NCI-H2029 (cell line): ENCODE data around the gene RBFOX1.
A peak's percentile ranks its signal among the peaks of the same experiment; 100 is the strongest.

Experiments used
- DNase-seq: peaks from one replicate; lab custom pipeline; 2025; lab: John Stamatoyannopoulos, UW

The RBFOX1 gene

DNA sequence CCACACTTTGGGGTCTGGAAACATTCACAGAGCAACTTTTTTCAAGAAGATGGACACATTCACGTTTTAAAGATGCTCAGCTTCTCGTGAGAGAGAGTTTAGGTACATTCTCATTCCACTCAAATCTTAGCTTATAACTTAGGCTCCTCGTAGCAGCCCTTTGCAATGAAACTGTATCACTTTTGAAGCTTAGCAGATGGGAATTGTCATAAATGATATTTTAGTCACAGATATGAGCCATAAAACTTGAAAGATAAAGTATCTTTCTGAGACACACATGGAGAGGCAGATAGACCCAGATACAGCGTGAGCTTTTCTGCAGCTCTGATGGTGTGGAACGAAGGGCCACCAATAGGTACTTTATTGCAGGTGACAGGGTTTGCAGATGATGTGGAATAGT lies 41.1 kb downstream of the RBFOX1 start:
- no peak for DNase-seq

DNA sequence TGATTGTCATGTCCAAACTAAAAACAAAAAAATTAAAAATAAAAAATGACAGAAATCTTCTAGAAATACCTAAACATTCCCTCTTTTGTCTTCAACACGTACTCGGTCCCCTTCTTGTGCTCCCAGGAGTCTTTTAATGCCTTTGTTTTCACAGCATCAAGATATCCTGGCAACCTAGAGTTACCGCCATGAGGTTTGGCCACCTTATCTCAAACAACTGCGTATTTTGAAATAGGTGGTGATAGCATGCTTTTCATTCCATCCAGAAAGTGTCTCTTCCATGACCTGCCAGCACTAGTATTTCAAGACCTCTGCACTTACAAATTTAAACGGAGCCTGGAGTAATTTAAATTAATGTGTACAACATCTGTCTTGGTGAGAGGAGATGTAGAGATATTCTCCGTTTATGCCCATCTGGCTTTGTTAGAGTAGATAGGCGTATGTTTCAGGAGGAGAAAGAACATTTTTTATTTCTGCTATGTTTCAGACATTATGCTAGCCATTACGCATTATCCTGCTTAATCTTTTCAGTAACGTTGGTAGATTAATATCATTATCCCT lies 42.0 kb downstream of the RBFOX1 start:
- no peak for DNase-seq

DNA sequence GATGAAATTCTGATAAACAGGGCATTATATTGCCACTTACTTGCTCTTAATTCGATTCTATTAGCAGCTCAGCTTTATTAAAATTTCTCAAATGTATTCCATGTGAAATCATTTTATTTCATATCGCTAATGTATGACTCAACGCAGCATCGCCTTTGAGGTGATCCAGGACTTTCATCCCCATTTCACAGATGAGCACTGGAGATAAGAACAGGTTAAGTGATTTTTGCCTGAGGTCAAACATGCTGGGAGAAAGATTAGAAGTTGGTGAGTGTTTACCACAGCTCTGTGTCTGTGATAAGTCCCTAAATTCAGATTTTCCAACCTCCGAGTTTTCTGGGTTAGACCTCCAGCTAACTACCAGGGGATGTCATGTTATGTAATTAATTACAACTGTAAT lies 43.6 kb downstream of the RBFOX1 start:
- DNase-seq = no peak

DNA sequence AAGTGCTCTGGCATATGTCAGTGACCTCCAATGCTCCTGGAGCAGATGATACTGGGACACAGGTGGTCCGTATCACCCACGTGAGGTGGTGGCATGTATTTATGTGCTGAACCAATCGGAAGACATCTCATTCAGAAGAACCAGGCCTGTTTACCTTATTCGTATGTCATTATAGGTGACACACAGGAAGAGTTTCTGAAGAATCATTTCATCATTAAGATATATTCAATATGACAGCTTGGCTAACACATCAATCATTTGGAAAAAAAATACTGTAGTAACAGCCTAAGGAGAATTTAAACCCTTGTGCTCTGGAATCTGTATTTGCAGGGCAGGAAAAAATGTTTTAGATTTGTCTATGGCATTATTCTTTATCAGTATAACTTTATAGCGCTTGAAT lies 44.6 kb downstream of the RBFOX1 start:
- DNase-seq = no peak

DNA sequence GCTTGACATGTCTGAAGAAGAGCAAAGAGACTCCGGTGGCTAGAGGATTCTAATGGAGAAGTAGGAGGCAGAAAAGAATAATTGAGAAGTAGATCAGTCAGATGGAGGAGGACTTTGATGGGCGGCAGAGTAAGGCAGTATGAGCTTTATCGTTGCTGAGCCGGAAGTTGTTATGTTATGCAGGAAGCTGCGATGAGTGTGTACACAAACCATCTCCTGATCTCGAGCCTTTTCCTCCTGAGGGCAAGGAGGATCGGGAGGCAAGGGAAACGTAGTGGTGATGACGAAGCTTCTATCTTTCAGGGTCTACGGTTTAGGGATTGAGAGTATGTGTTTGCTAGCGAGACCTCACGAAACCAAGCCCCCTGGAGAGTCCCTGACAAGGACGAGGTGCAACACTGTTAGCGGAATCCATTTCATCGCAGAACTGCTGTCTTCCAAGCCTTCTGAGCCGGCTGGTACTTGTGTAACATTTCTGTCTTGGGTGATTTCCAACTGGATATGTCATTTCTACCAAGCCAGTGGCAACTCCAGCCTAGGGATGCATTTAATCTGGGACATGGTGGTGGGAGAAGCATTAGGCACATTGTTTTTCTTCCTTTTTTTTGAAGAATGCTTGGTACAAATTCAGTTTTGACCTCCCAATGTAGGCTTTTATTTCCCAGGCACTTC lies 45.5 kb downstream of the RBFOX1 start:
- DNase-seq = no peak

DNA sequence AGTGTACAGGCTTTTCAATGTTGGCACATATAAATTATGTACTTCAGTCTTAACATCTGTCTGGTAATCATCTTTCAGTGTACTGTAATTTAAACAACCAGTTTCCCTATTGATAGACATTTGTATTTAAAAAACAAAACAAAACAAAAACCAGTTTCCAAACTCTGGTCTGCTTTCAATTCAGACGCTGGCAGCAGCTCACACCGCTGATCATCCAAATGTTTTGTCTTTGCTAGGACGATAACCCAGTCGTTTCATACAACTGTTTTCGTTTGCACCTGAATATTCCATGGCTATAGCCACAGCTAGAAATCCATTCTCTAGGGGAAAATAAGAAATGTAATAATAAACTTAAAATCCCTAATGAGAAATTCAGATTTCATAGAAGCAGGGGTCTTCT lies 47.8 kb downstream of the RBFOX1 start:
- no peak for DNase-seq

DNA sequence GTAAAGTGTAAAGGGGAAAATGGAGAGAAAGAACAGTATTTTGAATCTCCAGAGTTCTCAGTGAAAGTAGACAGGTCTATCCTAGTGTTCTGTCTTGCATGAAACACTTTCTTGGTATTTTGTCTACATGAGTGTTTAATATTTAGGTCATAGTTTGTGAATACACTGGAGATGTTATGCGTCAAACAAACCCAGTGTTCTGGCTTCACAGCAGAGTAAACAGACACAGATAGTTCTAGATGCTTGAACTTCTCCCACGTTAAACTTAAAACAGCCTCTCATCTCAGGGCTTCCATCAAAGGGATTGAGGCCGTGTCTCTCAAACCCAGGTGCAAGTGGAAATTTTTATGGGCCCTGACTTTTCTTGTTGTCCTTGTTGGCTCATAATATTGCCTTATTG lies 48.3 kb downstream of the RBFOX1 start:
- no peak for DNase-seq

DNA sequence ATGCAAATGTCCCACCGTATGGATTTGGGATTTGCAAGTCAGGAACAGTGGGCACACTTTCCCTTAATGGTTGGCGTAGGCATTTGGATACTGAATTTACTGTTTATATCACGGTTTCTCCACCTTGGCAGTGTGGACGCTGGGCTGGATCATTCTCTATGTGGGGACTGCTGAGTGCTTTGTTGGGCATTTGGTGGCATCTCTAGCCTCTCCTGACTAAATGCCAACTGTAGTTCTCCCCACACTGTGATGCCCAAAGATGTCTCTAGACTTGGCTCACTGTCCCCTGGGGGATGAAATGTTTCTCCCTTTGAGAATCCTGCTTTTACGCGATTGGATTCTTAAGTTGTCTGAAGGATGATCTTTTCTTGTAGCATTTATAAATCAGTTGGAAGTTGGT lies 49.0 kb downstream of the RBFOX1 start:
- DNase-seq = no peak

DNA sequence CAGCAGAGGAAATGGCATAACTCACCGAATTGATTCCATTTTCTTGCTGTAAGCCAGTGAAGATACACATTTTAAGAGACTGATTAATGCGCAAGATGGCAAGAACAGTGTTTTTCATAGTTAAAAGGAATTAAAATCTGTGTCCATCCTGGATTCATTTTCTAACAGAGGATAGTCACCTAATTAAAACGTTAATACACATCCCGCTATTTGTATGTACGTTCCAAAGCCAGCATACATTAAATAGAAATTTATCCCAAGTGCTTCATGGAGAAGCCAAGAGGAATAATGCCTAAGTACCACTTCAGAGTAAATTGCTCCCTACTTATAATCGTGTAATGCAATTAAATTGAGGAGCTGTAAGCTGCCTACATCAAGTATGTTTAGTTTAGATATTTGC lies 49.9 kb downstream of the RBFOX1 start:
- peak; percentile 61 for DNase-seq

DNA sequence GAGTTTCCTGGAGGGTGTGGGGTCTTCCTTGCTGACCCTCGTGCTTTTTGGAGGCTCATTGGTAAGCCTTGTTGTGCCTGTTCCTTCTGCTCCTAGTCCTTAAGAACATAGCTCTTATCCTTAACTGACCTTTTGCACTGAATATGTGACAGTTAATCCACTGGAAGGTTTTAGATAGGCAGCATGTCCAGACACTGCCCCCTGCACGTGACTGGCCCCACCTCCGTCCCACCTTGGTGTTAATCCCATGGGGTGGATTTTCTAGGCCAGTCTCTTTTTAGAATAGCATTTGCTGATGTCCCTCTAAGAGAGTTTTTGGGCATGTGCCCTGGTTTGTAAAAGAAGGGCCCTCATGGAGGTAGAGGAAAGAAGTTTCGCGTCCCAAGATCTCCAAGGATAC lies 58.3 kb downstream of the RBFOX1 start:
- DNase-seq = no peak

DNA sequence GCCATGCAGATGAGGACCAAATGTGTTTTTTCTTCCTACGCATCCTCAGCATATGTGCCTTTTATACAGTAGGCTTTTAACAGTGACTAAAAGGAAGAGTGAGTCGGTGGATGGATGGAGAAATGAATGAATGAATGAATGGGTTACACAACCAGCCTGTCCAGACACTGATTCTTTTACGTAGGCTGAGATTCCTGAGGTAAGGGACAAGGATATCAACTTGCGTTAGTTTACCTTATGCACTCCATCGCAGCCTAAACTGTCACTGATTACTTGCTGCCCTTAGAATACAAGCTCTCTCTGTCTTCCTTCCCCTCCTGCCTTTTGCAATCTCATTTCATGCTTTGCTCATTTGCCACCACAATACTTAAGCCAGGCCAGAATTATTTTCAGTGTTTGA lies 59.0 kb downstream of the RBFOX1 start:
- no peak for DNase-seq

DNA sequence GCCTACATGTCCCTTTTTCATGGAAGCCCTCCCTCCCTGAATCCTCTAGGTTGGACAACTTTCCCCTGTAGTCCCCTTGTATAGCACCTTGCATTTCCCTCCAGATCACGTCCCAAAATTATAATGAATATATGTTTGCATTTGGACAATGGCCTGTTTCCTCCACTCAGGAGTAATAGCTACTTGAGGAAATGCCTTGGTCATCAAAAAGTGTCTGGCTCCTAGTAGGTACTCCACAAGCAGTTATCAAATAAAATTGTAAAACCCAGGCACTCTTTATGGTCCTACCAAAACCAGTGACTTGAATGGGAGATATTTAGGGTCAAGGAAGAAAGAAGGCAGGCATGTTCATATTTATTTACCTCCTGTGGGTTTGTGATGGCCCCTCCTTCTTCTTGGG lies 59.6 kb downstream of the RBFOX1 start:
- no peak for DNase-seq

DNA sequence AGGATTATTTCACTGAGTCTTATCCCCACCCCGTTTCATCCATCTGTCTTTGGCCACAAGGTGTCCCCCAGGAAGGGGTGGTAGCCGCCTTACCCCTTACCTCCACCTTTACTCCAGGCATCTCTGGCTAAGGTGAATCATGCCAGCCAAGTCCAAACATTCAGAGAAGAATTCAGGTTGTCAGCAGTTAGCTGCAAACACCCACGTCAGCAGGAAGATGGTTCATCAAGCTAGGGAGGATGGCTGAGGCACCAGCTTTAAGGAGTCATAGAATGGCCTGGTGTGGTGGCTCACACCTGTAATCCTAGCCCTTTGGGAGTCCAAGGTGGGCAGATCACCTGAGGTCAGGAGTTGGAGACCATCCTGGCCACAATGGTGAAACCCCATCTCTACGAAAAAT lies 61.0 kb downstream of the RBFOX1 start:
- DNase-seq = no peak

DNA sequence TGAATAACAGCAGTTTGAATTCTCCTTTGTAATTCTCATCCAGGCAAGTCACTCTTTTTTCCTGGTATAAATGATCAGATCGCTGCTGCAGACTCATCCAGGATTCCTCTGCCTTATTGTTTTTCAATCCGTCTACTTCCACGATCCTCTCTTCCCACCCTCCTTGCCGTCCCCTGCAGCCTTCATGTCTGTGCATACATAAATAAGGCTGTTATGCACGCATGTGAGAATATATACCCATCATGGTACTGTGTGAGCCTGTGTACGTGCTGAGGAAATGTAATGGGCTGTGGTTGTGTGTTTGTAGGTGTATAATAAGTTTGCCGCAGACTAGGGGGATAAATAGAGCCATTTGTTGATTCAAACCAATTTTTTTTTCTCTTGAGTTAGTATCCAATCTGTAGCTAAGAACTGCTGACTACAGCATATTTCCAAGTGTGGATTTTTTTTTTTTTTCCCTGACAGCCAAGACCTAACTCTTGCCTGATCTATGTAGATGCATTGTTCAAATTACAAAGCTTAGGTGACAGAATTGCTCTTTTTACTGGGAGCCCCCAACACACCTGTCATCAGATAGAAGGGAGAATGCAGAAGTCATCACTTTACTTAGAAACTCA lies 62.2 kb downstream of the RBFOX1 start:
- DNase-seq = no peak

DNA sequence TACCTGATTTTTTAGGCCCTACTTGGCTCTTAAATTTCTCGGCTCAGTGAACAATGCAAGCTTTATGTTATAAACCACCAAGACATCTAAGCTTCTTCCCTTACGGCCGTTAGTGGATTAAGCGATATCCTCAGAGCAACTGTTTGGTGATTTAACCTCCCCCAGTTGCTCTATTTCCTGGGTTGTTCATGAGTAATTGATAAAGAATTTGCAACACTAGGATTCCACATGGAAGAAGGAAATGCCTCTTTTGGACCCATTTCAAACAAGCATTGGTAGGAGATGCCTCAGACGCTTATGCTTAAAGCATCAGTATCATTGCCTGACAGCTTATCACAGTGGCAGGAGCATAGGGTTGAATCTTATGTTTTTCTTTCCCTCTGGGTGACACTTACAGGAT lies 65.3 kb downstream of the RBFOX1 start:
- DNase-seq = no peak

DNA sequence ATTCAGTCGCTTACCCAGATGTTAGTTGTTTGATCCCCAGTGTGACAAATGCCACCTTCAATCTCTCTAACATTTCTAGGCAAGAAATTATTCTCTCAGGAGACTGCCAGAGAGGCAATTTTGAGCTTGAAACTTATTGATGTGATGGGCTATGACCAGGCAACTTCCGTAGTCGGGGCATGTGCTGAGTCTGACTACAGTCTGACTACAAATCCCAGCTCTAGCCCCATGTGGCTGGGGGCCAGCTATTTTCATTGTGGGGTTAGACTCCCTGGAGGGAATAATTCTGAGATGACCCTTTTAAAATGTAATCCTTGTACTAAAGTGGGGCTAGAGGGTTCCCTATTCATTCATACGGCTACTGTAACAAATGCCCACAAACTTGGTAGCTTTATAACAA lies 65.9 kb downstream of the RBFOX1 start:
- no peak for DNase-seq

DNA sequence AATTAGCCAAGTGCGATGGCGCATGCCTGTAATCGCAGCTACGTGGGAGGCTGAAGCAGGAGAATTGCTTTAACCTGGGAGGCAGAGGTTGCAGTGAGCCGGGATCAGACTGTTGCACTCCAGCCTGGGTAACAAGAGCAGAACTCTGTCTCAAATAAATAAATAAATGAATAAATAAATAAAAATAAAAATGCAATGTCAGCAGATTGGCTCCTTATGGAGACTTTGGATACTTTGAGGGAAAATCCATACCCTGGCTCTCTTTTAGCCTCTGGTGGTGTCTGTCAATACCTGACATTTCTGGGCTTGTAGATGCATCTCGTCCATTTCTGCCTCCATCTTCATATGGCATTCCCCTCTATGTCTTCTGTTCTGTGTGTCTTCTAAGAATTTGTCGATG lies 66.7 kb downstream of the RBFOX1 start:
- DNase-seq = no peak

DNA sequence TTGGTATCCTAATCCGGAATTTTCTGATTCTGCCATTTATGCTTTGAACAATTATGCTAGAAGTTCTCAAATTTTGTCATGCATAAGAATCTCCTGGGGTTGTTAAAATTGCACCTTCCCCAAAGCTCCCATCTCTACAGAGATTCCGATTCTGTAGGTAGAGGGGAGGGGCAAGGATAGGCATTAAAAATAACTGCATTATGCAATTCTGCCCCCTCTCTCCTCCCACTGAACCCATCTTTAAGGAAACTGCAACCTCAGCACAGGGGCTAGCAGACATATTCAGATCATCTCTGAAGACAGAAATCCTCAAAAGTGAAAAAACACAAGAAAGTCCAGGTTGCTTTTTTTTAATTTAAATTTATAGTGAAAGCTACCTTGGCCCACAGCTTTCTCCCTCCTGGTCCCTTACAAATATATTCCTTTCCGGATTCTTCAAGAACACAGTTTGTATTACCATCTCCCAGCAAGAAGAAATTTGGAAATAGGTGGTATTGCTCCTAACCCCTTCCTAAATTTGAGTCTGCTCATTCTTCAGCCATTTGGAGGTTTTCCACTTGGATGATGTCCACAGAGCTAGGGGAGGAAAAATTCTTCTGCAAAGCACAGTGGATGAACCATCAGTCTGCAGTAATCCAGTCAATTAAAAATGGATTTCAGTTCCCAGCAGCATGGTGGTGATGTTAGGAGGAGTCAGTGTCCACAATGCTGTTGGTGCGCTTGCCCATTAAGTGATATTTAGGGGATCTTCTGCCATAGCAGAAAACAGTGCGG lies 67.7 kb downstream of the RBFOX1 start:
- no peak for DNase-seq

DNA sequence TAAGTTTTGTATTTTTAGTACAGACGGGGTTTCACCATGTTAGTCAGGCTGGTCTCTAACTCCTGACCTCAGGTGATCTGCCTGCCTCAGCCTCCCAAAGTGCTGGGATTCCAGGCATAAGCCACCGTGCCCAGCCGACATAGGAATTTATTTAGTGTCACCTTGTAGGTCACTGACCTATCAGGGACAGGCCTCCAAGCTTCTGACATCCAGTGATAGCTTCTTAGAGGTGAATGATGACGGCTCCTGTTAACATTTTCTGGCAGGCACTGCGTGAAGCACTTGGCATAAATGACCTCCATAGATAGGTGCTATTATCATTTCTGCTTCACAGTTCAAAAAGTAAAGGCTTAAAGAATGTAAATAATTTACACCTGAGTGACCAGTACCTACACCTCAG lies 71.6 kb downstream of the RBFOX1 start:
- DNase-seq = no peak

DNA sequence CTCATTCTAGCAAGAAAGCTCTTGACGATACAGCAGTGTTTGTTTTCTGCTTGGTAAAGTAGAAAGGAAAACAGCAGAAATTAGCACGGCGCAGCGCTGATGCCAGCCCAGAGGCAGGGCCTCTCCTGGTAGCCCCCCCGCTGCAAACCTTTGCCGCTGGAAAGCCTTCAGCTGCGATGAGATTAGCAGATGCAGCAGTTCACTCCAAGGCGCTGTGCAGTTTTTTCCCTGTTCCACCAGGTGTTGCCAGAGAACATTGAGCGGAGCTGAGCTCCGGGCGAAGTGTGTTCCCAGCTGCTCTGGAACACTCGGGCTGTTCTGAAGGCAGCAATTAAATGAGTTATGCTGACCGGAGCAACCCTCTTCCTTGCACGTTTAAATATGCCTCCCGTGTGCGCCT lies 72.5 kb downstream of the RBFOX1 start:
- DNase-seq = peak; percentile 57

DNA sequence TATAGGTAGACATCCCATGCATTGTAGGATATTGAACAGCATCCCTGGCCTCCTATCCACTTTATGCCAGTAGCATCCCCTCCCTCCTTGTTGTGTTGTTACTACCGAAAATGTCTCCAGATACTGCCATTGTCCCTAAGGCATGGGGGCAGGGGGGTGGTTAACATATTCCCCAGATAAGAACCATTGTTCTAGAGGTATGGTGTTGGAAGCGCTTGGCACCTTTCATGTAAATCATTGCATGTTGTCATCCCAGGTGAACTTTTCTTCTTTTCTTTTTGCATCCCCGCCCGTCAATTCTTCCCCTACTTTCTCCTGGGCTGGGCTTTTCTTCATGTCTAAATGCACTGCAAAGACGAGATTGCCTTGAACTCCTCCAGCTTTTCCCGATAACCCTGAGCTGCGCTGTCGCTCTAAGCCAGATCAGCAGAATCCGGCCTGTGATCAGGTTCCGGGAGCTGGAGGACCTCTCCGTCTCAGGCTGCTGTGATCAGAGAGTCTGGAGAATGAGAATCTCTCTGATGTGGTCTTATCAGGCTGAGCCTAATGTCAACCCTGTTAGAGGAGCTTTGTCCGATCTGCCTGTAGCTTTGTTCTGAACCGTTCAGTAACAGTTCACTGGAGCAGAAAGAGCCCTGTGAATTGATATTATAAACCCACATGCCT lies 76.2 kb downstream of the RBFOX1 start:
- DNase-seq = no peak

DNA sequence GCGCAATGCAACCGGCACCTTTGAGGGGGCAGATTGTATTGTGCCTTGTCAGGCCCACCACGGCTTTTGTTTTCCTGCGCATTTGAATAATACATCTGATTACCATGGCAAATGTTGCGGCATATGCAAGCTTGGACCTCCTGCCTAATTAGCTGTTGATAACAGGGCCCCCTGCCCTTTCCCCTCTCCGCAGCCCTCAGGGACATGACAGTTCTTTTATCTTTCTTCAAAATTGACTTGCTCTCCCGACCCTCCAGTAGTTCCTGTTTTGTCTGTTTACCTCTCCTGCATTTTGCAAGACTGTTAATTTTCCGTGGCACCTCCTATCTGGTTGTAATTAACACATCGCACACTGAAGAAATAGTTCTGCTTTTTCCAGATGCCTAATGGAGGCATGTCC lies 86.8 kb downstream of the RBFOX1 start:
- DNase-seq = no peak

DNA sequence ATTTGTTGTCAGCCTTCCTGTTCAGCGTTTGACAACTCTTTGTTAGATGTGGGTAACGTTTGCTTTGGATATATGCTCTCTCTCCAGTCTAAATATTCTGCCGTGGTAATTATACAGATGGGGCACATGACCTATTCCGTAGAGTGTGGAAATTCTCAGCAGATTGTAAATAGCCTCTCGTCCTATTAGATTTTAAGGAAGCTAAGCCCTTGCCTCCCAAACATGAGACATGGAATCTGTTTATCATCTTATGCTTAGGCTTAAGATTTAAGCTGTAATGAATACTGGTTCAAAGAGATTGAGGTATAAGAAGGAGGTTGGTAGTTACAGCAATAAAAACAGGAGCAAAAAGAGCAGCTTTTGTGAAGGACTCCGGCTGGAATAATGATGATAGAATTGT lies 87.4 kb downstream of the RBFOX1 start:
- no peak for DNase-seq
